K562 (cell line): ENCODE data around the gene AMIGO3. TPM values are rescaled to one million over a fixed set of nuclear protein-coding genes. Genes with fewer than 3 reads are reported as not detected.

ENCODE experiments used
- BDP1 ChIP-seq: IDR thresholded peaks from 3 replicates; pipeline ENCODE4 v1.6.1; 2011; ENCODE audit not compliant: insufficient read length, insufficient read depth
- CBFA2T2 ChIP-seq: fragments of 450-650 bp; conservative IDR thresholded peaks from 2 replicates; pipeline ENCODE4 v1.6.1; 2017; ENCODE audit warnings: mild to moderate bottlenecking
- CBX8 ChIP-seq: fragments of 200-600 bp; sonication (generic); IDR thresholded peaks from 2 replicates; pipeline ENCODE4 v1.6.1; 2012; ENCODE audit warnings: borderline replicate concordance, mixed run types, low read depth, mild to moderate bottlenecking, moderate library complexity, mixed read lengths, low read length, control low read depth, inconsistent platforms; ENCODE audit not compliant: poor library complexity, severe bottlenecking; ENCODE audit errors: extremely low read depth
- CC2D1A ChIP-seq: fragments of 450-650 bp; IDR thresholded peaks from 2 replicates; pipeline ENCODE4 v1.6.1; 2017; ENCODE audit warnings: mild to moderate bottlenecking
- ESRRA ChIP-seq: fragments of 450-650 bp; IDR thresholded peaks from 2 replicates; pipeline ENCODE4 v1.6.1; 2014; ENCODE audit warnings: low read depth, mild to moderate bottlenecking, moderate library complexity, borderline replicate concordance
- GABPA ChIP-seq: fragments of 200-800 bp; sonication (Bioruptor generic); conservative IDR thresholded peaks from 2 replicates; pipeline ENCODE4 v1.6.1; 2016; ENCODE audit warnings: low read depth, missing genetic modification characterization, missing compliant biosample characterization
- HMGN3 ChIP-seq: IDR thresholded peaks from 2 replicates; pipeline ENCODE4 v1.6.1; 2011; ENCODE audit warnings: borderline replicate concordance, low read depth, mild to moderate bottlenecking, mixed read lengths, low read length; ENCODE audit not compliant: insufficient read length; ENCODE audit errors: extremely low read depth
- NCOA1 ChIP-seq: fragments of 450-650 bp; IDR thresholded peaks from 2 replicates; pipeline ENCODE4 v1.6.1; 2016; ENCODE audit warnings: low read depth
- SPI1 ChIP-seq: IDR thresholded peaks from 2 replicates; pipeline ENCODE4 v1.6.1; 2011; ENCODE audit warnings: low read depth, low read length, control low read depth, borderline replicate concordance
- SRSF3 ChIP-seq: fragments of 200-400 bp; formaldehyde crosslinking; IDR thresholded peaks from 2 replicates; pipeline ENCODE4 v1.6.1; 2016; ENCODE audit warnings: mild to moderate bottlenecking, low read length, moderate library complexity; ENCODE audit not compliant: insufficient read depth
- TEAD1 ChIP-seq, 2 experiments: fragments of 450-650 bp in 1 of 2; sonication (generic) in 1 of 2; formaldehyde crosslinking; IDR thresholded peaks; 2 replicates each; pipeline versions ENCODE4 v1.4.0 to v1.8.0; 2020 to 2022; ENCODE audit warnings: mild to moderate bottlenecking in 2 of 2, missing genetic modification reagents in 1 of 2
- YY1 ChIP-seq, 3 experiments: IDR thresholded peaks; 2 replicates each; pipeline ENCODE4 v1.6.1; 2011; ENCODE audit warnings: low read length in 2 of 3, mild to moderate bottlenecking in 2 of 3, moderate library complexity in 2 of 3, borderline replicate concordance in 1 of 3, control low read depth in 1 of 3, low read depth in 1 of 3; ENCODE audit not compliant: insufficient read depth in 3 of 3, insufficient replicate concordance in 2 of 3, control insufficient read depth in 1 of 3, insufficient read length in 1 of 3; ENCODE audit errors: extremely low read depth in 1 of 3
- ZNF280B ChIP-seq: fragments of 250-450 bp; sonication (Bioruptor Pico); IDR thresholded peaks from 2 replicates; pipeline ENCODE4 v1.5.1; 2021; ENCODE audit warnings: mild to moderate bottlenecking
- ZNF717 ChIP-seq: fragments of 250-450 bp; sonication (Bioruptor Pico); IDR thresholded peaks from 2 replicates; pipeline ENCODE4 v1.5.0; 2021
- ZSCAN32 ChIP-seq: fragments of 450-650 bp; formaldehyde crosslinking; IDR thresholded peaks from 2 replicates; pipeline ENCODE4 v1.4.0; 2020; ENCODE audit warnings: mild to moderate bottlenecking, moderate library complexity
- polyA plus RNA-seq, 8 experiments: library from polyadenylated mRNA; depleted of rRNA in 4 of 8; stranded (reverse) in 5 of 8; unstranded in 3 of 8; fragments of >200 nt; fragmentation: Nextera tagmentation in 2 of 8; fragmentation: Illumina TruSeq in 1 of 8; extraction: Ambion mirVana in 2 of 8; extraction: Trizol in 1 of 8; gene quantifications; 2 replicates each; pipeline versions ENCODE4 v1.2.1 to v1.2.3, GENCODE V29; 2011 to 2014; ENCODE audit warnings: inconsistent platforms in 1 of 8, missing spikeins in 1 of 8
- total RNA-seq, 7 experiments: library from RNA; depleted of rRNA in 6 of 7; stranded (reverse); fragments of >200 nt in 6 of 7; fragmentation: Illumina TruSeq in 2 of 7; extraction: Trizol in 2 of 7; gene quantifications; 2 replicates each; pipeline versions ENCODE4 v1.2.1 to v1.2.3, GENCODE V29; 2011 to 2021; ENCODE audit warnings: low replicate concordance in 1 of 7
- TF ChIP-seq, protein P1 (sequence below): fragments of 450-650 bp; IDR thresholded peaks from 2 replicates; pipeline ENCODE4 v1.6.1; 2016; ENCODE audit warnings: low read depth, mild to moderate bottlenecking, moderate library complexity
- TF ChIP-seq, protein P2 (sequence below), 2 experiments: IDR thresholded peaks; 2 replicates each; pipeline ENCODE4 v1.6.1; 2011; ENCODE audit warnings: borderline replicate concordance in 1 of 2, control low read depth in 1 of 2, low read depth in 1 of 2, low read length in 1 of 2, mild to moderate bottlenecking in 1 of 2, mixed read lengths in 1 of 2, moderate library complexity in 1 of 2; ENCODE audit not compliant: insufficient read depth in 1 of 2, insufficient read length in 1 of 2, poor library complexity in 1 of 2, severe bottlenecking in 1 of 2; ENCODE audit errors: extremely low read depth in 1 of 2
- TF ChIP-seq, protein P3 (sequence below): fragments of 150-350 bp; IDR thresholded peaks from 2 replicates; pipeline ENCODE4 v1.6.1; 2014; ENCODE audit warnings: low read depth, mild to moderate bottlenecking, low read length, borderline replicate concordance

Gene AMIGO3
- total and polyA plus RNA-seq, 9 of the 15 experiments (the other 6 are each of a cell fraction or from before 2014, with no cell fraction given): 0.13 to 2.8 (median 0.44) TPM; not detected in 4

- peak in 2 of 3 experiments; percentile 3 to 34 for TF ChIP-seq YY1 (IDR thresholded peaks at IDR 0.05; ENCODE audit: borderline replicate concordance in 1 of 3, control insufficient read depth in 1 of 3, extremely low read depth in 1 of 3, insufficient read depth in 3 of 3, insufficient read length in 1 of 3, insufficient replicate concordance in 2 of 3, low read depth in 1 of 3, low read length in 2 of 3)
- TF ChIP-seq CBX8: no peak
- no peak for TF ChIP-seq ZSCAN32 (CRISPR knock-in tag)
- TF ChIP-seq, protein P1, sequence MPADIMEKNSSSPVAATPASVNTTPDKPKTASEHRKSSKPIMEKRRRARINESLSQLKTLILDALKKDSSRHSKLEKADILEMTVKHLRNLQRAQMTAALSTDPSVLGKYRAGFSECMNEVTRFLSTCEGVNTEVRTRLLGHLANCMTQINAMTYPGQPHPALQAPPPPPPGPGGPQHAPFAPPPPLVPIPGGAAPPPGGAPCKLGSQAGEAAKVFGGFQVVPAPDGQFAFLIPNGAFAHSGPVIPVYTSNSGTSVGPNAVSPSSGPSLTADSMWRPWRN: no peak
- no peak for TF ChIP-seq ZNF717
- TF ChIP-seq GABPA (tag): peak; percentile 92
- TF ChIP-seq BDP1: no peak
- peak in 1 of 2 experiments; percentile 36; a peak in 1 of 4 replicates for TF ChIP-seq TEAD1 (CRISPR knock-in tag; IDR thresholded peaks at IDR 0.05)
- no peak for TF ChIP-seq SRSF3
- TF ChIP-seq, protein P2, sequence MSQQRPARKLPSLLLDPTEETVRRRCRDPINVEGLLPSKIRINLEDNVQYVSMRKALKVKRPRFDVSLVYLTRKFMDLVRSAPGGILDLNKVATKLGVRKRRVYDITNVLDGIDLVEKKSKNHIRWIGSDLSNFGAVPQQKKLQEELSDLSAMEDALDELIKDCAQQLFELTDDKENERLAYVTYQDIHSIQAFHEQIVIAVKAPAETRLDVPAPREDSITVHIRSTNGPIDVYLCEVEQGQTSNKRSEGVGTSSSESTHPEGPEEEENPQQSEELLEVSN (IDR thresholded peaks at IDR 0.05; ENCODE audit: borderline replicate concordance in 1 of 2, extremely low read depth in 1 of 2, insufficient read depth in 1 of 2, insufficient read length in 1 of 2, low read depth in 1 of 2, low read length in 1 of 2, poor library complexity in 1 of 2, severe bottlenecking in 1 of 2): peak; percentile 68 to 81
- TF ChIP-seq, protein P3, sequence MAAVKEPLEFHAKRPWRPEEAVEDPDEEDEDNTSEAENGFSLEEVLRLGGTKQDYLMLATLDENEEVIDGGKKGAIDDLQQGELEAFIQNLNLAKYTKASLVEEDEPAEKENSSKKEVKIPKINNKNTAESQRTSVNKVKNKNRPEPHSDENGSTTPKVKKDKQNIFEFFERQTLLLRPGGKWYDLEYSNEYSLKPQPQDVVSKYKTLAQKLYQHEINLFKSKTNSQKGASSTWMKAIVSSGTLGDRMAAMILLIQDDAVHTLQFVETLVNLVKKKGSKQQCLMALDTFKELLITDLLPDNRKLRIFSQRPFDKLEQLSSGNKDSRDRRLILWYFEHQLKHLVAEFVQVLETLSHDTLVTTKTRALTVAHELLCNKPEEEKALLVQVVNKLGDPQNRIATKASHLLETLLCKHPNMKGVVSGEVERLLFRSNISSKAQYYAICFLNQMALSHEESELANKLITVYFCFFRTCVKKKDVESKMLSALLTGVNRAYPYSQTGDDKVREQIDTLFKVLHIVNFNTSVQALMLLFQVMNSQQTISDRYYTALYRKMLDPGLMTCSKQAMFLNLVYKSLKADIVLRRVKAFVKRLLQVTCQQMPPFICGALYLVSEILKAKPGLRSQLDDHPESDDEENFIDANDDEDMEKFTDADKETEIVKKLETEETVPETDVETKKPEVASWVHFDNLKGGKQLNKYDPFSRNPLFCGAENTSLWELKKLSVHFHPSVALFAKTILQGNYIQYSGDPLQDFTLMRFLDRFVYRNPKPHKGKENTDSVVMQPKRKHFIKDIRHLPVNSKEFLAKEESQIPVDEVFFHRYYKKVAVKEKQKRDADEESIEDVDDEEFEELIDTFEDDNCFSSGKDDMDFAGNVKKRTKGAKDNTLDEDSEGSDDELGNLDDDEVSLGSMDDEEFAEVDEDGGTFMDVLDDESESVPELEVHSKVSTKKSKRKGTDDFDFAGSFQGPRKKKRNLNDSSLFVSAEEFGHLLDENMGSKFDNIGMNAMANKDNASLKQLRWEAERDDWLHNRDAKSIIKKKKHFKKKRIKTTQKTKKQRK: no peak
- TF ChIP-seq HMGN3: peak; percentile 25
- TF ChIP-seq ESRRA: peak; percentile 21; the same call in 1 of the 2 replicates
- TF ChIP-seq NCOA1: peak; percentile 87
- 0 out of 2 replicates have a peak, but pooled peaks have one; percentile 1 for TF ChIP-seq CBFA2T2
- TF ChIP-seq CC2D1A: 0 out of 2 replicates have a peak, but pooled peaks have one; percentile 20
- TF ChIP-seq ZNF280B: no peak
- TF ChIP-seq SPI1: 0 out of 2 replicates have a peak, but pooled peaks have one; percentile 0
These were observed 45.6 kb downstream of the AMIGO3 start, which contains the start of gene APEH (continued) for GRCh38 chr3:49673715-49674496.
